Measurements from ENCODE around the gene HSD17B1.
A peak's percentile ranks its signal among the peaks of the same experiment; 100 is the strongest.

The HSD17B1 gene

DNA sequence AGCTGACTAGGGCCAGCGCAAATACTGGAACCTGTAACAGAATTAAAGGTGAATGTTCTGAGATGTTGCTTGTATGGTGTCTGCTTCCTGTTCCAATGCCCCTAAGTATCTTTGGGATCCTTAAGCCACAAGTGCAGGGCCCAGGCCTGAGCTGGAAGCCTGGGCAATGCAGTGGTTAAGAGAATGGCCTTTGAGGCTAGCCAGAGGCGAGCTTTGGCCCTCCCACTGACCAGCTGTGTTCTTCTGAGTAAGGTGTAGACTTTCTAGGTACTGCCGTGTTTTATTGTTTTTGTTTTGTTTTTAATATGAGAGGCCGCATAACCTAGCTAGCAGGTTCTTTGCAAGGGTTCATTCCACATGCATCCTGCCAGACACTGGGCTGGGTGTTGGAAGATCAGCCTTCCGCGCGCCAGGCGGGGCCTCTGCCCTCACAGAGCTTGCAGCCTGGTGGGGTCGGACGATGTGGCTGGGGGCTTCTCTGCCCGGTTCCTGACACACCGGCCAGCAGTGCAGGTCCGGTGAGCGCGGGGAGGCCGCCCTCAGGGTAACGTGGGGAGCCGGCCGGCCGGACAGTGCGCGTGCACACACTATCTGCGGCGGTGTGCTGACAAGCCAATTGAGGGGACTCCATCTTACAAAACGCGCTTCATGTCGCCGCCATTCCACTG lies 13.6 kb downstream of the HSD17B1 start:
- DNase-seq (ENCODE audit: low read depth, low spot score) = no peak

DNA sequence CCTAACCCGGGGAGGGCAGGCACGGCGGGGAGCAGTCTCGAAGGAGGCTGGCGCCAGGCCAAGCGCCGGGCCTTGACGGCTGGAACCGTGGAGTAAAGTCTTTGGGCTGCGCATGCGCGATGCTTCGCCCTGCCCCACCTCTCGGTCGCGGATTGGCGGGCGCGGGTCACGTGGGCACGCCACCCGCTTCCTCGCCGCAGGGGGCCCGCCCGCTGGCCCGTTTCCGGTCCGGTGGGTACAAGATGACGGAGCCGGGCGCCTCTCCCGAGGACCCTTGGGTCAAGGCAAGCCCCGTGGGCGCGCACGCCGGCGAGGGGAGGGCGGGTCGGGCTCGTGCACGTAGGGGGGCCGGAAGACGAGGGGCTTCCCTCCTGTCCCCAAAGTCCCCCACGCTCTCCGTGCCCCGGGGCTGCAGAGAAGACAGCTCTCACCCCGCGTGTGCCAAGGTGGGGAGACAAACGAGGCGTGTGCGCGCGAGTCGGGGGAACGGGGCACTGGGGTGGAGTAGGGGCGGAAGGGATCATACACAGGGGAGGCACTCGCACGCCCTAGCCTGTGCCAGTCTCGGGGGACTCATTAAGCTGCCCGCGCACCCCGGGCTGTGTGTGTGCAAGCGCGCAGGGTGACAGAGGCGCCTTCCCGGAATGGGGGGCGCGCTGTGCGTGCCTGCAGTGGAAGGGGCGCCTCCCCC lies 14.3 kb downstream of the HSD17B1 start, which contains the start of gene MLX:
Gene MLX (plus strand): TSS at position 218 of the 691 bp plus-strand sequence. CDS start 25 bp downstream, at position 243.
- peak; percentile 72 for DNase-seq (ENCODE audit: low read depth, low spot score)

DNA sequence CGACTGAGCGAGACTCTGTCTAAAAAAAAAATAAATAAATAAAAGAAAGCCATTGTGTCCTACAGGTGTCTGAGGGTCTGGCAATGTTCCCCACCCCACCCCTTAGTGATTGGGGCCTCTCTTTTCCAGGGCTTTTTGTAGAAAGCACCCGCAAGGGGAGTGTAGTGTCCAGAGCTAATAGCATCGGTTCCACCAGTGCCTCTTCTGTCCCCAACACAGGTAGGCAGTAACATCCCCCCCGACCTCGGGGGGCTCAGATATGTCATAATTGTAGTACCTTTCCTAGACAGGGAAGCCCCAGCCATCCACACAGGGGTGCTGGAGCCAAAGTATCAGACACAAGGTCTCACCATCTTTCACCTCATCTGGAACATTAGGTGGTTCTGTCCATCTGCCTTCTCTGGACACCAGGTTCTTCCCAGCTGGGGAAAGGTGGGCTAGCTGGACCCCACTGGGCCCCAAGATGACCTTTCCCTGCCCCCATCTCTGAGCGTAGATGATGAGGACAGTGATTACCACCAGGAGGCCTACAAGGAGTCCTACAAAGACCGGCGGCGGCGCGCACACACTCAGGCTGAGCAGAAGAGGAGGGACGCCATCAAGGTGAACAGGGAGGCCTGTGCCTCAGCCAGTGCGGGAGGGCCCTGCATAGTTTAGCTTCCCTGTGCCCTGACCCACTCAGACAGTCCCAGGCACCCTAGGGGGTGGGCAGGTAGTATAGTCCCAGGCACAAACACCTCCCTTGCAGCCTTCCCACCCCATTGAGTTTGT lies 15.8 kb downstream of the HSD17B1 start:
- DNase-seq (ENCODE audit: low read depth, low spot score) = no peak

DNA sequence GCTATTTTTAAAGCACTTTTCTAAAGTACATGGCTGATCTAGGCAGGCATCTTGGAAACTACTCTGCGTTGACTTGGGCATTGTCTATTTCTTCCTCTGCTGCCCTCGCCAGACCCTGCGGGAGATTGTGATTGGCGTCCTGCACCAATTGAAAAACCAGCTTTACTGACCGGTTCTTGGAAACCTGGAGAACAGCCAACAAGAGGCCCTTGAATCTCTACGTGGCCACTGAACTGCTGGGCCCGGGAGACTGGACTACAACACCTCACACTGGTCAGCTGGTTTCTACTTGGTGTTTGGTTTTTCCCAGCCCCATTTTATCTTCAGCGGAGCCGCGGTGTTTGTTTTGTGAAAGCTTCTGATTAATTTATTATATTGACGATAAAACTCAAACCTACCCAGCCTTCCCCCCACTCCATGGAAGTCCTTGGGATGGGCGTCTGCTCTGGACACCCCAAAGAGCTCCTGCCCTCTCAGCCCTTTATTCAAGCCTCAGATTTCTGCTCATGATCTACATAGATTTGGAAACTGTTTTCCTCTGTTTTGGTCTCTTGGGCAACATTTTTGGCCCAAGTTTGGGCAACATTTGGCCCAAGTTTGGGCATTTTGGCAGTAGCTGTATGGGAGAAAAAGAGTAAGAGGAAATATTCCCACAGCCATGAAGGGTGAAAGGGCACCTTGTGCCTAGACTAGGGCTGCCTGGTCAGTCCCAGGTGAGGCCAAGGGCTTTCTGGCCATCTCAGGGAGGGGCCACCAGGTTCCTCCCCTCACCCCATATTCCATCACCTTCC lies 18.9 kb downstream of the HSD17B1 start:
- DNase-seq (ENCODE audit: low read depth, low spot score) = no peak

DNA sequence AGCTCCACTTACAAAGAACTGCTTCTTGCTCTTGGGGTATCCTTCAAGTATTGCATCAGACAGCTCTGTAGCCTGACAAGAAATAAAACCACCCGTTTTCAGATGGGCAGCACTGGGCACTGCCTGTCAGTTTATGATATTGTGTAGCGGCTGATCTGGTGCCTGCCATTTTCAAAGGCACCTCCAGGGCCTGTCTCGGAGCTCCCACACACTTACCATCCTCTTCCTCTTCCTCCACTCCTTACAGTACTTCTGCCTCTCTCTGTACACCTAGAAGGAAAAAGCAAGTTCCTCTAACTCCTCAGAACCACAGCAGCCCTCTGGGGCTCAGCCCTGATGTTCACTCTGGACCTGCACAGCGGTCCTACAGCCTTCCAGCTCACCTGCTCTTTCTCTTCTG lies 20.4 kb downstream of the HSD17B1 start:
- no peak for DNase-seq (ENCODE audit: low read depth, low spot score)

DNA sequence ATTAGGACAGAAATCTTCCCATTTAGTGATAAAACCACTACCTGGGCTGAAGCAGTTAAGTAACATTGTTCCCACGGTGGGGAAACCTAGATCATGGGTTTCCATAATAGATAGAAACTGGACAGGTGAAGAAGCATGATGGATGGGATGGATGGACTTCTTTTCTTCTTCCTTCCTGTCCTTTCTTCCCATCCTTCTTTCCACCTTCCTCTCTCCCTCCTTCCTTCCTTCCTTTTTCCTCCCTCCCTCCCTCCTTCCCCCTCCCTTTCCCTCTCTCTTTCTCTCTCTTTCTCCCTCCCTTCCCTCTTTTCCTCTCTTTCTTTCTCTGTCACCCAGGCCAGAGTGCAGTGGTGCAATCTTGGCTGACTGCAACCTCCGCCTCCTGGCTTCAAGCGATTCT lies 21.7 kb downstream of the HSD17B1 start:
- no peak for DNase-seq (ENCODE audit: low read depth, low spot score)

DNA sequence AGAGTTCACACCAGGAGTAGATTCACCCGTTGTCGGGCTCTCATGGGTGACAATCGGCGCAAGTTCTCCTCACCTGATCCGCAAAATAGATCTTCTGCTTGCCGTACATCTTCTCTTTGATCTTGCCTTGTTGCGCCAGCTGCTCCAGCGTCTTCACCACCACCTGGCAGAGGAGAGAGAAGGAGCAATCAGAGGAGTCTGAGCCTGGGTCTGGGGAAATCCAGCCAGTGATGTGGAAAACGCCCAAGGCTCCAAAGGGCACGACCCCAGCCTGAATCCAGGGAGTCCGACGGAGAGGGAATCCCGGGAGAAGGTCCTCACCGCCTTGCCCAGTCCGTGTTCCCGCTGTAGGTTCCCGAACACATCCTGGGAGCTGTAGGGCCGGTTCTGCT lies 24.4 kb downstream of the HSD17B1 start:
- DNase-seq (ENCODE audit: low read depth, low spot score) = no peak

DNA sequence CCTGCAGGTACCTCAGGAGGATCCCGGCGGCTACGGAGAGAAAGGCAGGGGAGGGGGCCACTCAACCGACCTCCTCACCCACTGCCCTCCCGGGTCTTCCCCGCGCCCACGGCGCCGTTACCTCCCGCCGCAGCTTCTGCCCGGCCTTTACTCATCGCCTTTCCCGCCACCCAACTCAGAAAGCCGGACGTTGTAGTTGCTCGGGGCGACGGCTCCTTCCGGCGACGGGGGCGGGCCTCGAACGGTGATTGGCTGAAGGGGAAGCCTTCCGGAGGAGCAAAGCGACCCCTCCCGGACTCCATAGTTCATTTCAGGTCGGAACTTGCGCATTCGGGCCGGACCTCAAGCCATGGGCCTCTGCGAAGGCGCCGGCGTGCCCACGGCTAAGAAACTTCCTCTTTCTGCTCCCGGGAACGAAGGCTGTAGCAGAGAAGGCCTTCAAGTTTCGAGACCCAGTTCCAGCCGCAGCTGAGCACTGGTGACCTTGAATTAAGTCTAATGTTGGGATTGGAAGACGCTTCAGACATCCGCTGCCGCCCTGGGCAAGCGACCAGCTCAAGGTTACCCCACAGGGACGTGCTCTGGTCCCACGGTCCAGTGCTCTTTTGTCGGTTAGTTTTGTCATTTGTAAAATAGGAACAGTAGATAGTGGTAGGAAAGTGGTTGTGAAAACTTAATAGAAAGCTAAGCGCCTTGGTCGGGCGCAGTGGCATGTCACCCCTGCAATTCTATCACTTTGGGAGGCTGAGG lies 25.0 kb downstream of the HSD17B1 start, which contains the start of gene PSMC3IP:
Gene PSMC3IP (minus strand): TSS at position 198 of the 750 bp plus-strand sequence. CDS start 43 bp downstream, at position 155.
- peak; percentile 74 for DNase-seq (ENCODE audit: low read depth, low spot score)

DNA sequence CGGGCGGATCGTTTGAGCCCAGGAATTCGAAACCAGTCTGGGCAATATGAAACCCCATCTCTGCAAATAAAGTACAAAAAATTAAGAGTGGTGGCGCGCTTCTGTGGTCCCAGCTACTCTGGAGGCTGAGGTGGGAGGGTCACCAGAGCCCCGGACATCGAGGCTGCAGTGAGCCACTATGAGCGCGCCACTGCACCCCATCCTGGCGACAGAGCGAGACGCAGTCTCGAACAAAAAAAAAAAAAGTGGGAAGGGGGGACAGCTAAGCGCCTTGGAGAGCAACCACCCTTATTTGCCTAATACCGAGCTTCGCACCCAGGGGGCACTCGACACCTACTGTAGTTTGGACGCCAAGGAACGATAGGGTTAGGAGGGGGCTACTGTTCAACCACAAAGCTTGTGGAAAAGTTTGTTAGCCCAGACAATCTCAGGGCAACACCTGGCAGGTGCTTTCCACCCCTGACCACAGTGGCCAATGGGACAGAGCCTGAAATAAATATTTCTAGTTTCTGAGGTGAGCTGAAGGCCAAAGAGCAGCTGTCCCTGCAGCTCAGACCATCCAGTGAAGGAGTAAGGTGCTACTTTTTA lies 25.7 kb downstream of the HSD17B1 start:
- DNase-seq (ENCODE audit: low read depth, low spot score) = no peak

DNA sequence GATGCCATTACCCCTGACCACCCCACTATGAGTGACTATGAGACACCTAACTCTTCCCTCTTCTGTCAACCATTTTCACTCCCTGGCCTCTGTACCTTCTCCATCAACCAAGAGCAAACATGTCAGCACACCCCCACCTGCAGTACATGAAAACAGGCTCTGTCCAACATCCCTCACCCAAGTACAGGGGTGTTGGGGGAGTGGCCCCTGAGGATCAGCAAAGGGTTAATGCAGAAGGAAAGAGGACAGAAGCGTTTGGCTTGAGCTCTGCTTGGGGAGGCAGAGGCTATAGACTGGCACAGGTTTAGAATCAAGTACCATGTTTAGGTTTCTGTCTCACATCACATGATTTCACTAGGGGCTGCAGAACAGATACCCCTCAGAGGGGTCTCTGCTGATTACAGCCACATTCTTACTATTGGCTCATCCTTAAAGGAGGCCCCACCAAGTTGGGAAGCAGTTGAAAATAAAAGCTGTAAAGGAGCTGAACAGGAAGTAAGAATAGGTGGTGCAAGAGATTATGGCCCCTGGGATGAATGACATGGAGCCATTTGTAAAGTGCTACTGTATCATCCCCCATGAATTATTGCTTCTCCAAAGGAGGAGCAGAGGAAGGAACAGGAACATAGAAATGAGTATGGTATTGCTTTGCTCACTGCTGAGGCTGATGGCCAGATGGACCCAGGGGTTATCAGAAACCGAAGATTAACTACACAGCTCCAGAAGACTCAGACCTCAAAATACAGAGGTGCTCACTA lies 27.2 kb downstream of the HSD17B1 start:
- DNase-seq (ENCODE audit: low read depth, low spot score) = no peak

DNA sequence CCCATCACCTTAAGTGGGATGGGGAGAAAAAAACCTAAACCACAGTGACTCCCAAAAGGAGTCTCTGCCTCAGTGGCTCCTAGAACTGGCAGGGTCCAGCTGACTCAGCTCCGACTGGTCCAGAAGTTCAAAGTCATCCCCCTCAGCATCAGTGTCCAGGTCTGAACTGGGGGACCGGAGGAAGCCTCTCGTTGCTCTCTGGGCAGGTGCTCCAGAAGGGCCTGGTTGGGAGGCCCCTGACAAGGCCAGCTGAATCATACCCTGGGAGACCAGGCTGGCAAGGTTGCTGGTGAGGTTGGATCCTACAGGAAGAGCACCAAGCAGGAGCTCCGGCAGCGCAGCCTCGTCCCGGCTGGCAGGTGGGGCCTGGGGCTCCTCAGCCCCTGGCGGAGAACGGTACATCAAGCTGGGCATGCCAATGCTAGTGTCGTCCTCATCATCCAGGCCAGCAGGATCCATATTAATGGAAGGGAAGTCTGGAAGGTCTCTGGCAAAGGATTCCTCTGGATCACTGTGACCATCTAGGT lies 29.1 kb downstream of the HSD17B1 start:
- DNase-seq (ENCODE audit: low read depth, low spot score) = no peak

DNA sequence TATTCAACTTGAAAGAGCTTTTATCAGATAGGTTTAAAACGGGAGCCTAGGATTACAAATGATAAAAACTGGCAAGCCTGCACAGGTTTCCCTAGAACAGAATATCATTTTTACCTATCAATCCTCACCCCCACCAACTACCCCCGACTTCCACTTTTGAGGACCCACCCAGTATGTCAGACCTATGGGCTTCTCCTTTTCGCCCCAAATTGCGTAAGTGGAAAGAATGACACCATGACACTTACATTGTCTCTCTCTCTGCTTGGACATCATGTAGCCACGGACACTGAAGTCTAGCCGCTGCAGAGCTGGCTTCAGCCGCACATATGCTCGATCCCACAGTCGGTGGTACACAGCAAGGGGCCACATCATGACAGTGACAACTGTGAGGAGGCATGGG lies 32.2 kb downstream of the HSD17B1 start:
- no peak for DNase-seq (ENCODE audit: low read depth, low spot score)

DNA sequence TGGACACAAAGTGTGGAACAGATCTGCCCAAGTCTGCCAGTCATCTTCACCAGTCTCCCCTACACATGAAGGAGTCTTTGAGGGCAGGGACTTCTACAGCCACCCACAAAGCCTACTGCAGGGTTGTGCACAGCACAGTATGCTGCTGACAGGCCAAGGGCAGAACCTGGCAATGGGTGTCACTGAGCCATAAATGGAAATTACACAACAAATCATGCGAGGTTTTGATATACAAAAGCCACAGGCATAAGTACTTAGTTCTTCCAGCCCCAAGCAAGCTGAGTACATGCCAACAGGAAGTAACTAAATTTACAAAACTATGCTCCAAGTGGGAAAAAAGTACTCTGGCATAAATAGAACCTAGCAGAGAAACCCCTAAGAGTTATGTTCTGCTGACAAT lies 32.6 kb downstream of the HSD17B1 start:
- DNase-seq (ENCODE audit: low read depth, low spot score) = no peak

DNA sequence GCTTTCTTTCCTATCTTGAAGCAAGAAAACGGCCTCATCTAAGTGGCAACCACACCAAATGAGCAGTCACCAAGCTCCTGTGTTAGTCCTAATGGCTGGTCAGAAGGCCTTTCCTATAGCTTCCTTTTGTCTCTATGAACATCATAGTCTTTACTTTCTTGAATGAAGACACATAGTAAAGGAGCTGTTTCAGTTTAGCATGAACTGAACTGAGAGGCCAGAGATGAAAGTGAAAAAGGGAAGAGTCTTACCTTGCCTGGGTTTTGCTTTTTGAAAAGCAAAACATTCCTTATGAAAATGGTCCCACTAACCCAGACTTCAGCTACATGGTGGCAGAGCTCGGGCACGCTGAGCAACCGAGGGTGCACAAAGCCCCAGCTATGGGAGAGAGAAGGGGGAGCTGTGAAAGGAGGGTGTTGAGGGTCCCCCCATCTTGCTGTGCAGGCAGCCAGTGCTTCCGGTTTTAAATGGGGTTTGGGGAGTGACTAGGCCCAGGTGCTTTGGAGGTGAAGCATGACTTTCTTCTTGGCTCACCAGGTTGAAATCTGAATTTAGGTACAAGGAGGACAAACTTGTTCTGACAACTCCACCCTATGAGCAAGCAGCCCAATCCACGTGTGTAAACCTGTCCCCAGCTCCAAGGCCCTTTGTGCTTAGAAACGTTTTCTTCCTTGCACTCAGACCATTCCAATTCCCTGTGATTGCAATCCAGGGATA lies 33.9 kb downstream of the HSD17B1 start:
- no peak for DNase-seq (ENCODE audit: low read depth, low spot score)

DNA sequence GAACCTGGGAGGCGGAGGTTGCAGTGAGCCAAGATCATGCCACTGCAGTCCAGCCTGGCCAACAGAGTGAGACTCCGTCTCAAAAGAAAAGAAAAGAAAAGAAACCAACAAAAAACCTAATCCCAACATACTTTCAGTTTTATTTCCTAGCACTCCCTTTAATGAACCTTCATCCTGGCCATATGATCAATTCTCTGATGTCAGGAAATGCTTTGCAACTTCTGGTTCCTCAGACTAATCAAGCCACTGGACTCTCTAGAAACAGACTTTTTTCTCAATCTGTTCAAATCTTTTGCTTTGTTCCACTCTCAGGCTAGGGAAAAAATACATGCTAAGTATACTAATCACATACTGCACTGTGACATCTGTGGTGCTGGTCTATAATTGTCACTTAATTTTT lies 38.2 kb downstream of the HSD17B1 start:
- no peak for DNase-seq (ENCODE audit: low read depth, low spot score)

DNA sequence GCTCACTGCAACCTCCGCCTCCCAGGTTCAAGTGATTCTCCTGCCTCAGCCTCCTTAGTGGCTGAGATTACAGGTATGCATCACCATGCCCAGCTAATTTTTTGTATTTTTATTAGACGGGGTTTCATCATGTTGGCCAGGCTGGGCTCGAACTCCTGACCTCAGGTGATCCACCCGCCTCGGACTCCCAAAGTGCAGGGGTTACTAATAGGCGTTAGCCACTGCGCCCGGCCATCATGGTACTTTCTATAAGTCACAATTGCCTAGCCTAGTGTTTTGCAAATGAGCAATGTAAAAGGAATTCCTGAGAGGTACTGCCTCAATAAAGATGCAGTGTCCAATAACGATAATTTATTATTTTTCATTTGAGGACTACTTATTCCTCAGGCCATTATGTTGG lies 38.7 kb downstream of the HSD17B1 start:
- DNase-seq (ENCODE audit: low read depth, low spot score) = no peak

DNA sequence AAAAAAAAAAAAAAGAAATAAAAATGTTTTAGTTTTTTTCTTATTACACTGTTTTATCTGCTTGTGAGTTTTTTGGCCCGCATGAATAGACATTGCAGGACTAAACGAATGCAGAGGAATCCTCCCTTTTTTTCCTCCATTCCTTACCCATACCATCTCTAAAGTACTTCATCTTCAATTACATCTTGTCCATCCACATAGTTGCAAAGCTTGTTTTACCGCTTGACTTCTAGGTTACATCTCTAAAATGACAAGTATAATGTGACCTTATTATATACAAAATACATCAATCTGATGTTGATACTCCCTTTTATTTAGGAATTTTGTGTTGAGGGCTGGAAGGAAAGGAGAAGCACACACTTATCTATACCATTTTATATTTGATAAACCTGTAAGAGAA lies 43.7 kb downstream of the HSD17B1 start:
- DNase-seq (ENCODE audit: low read depth, low spot score) = no peak

DNA sequence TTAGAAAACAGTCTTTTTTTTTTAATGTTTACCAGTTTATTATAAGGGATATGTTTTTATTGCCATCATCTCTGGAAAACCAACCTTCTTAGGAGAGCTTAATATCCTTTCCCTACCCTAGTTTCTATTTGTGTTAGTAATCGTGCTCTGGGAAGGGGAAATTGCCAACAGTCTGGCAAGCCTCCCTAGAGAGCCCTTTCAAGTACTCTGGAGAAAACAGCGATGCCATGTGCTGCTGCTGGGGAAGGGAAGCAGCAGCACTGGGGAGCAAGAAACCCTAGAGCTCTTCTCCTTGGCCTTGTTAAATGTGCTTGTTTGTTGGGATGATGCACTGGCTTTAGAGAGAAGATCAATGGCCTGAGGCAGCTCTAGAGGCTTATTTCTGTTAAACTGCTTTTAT lies 46.2 kb downstream of the HSD17B1 start:
- no peak for DNase-seq (ENCODE audit: low read depth, low spot score)

DNA sequence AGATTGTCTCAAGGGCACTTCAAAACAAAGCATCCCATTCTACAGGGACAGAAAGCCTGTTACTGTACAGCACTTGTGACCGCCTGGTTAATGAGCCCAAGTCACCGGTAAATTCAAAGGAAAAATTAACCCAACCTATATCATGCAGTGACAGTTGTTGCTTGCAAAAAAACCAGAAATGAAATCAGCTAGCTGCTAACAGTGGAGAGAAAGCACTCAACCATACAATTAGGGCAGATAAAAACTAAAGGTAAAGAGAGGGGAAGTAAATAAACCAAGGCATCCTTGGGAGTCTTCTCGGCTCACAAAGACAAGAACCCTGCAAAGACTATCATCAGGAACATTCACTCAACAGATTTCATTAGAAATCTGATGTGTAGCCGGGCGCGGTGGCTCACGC lies 50.6 kb downstream of the HSD17B1 start:
- DNase-seq (ENCODE audit: low read depth, low spot score) = no peak

All from brain pericyte (primary cell).